Caco-2 (cell line): Measurements from ENCODE around the gene NCOR1. TPM values are rescaled to one million over a fixed set of nuclear protein-coding genes. Genes with fewer than 3 reads are reported as not detected.

Source experiments
- BruUV-seq: library from RNA; stranded (reverse); fragments of 400-500 nt; replicated peaks from 2 replicates; lab custom pipeline; 2021; lab: Mats Ljungman, UMichigan
- CTCF ChIA-PET: fragments of 300-600 bp; sonication (Branson Sonifier 250); formaldehyde crosslinking; loops from one replicate; lab custom pipeline; 2022; ENCODE audit warnings: antibody characterized with exemption; lab: Charles Lee
- POLR2A ChIA-PET: fragments of 300-600 bp; sonication (Branson Sonifier 250); formaldehyde crosslinking; loops from one replicate; lab custom pipeline; 2022; ENCODE audit warnings: antibody characterized with exemption; lab: Charles Lee
- DNase-seq, 2 experiments: peaks; one replicate each; pipeline versions ENCODE4 v3.0.0 to v3.0.0-alpha.2; 2020 to 2022
- H3K27me3 ChIP-seq: replicated peaks from 2 replicates; pipeline ENCODE4 v1.6.0; 2011; ENCODE audit warnings: low read length; ENCODE audit not compliant: control insufficient read depth, insufficient read depth
- H3K36me3 ChIP-seq: 2 replicates; pipeline ENCODE4 v1.5.1; 2011; ENCODE audit warnings: low read length; ENCODE audit not compliant: control insufficient read depth, insufficient read depth
- H3K4me1 ChIP-seq: fragments of 250-450 bp; sonication (Bioruptor Pico); 2 replicates; pipeline ENCODE4 v1.5.1; 2020; ENCODE audit warnings: mild to moderate bottlenecking
- H3K4me3 ChIP-seq: 2 replicates; pipeline ENCODE4 v1.5.1; 2011; ENCODE audit warnings: low read depth, mild to moderate bottlenecking, control low read depth, low read length
- H3K9me3 ChIP-seq: fragments of 250-450 bp; sonication (Bioruptor Pico); 2 replicates; pipeline ENCODE4 v1.5.1; 2020; ENCODE audit warnings: mild to moderate bottlenecking, moderate library complexity
- H3K27ac Mint-ChIP-seq: one replicate; pipeline ENCODE4 v1.8.0; 2022; ENCODE audit warnings: mixed read lengths; ENCODE audit not compliant: unreplicated experiment
- H3K27me3 Mint-ChIP-seq: one replicate; pipeline ENCODE4 v1.8.0; 2022; ENCODE audit warnings: mixed read lengths; ENCODE audit not compliant: insufficient read depth, unreplicated experiment
- H3K36me3 Mint-ChIP-seq: one replicate; pipeline ENCODE4 v1.8.0; 2022; ENCODE audit warnings: mild to moderate bottlenecking, mixed read lengths; ENCODE audit not compliant: insufficient read depth, unreplicated experiment
- H3K4me1 Mint-ChIP-seq: one replicate; pipeline ENCODE4 v1.8.0; 2022; ENCODE audit warnings: low read depth, mixed read lengths; ENCODE audit not compliant: unreplicated experiment
- H3K4me3 Mint-ChIP-seq: one replicate; pipeline ENCODE4 v1.8.0; 2022; ENCODE audit warnings: mild to moderate bottlenecking, moderate library complexity, mixed read lengths; ENCODE audit not compliant: unreplicated experiment
- H3K9me3 Mint-ChIP-seq: one replicate; pipeline ENCODE4 v1.8.0; 2022; ENCODE audit warnings: mixed read lengths; ENCODE audit not compliant: unreplicated experiment
- CTCF ChIP-seq, 2 experiments: fragments of 200-600 bp in 1 of 2; IDR thresholded peaks; 1 replicate in 1 of 2; 2 replicates in 1 of 2; pipeline versions ENCODE4 v1.5.1 to v1.8.0; 2011 to 2022; ENCODE audit warnings: antibody characterized with exemption in 1 of 2, control low read depth in 1 of 2, inconsistent platforms in 1 of 2, low read depth in 1 of 2, low read length in 1 of 2, mild to moderate bottlenecking in 1 of 2, moderate library complexity in 1 of 2; ENCODE audit not compliant: insufficient read depth in 1 of 2, severe bottlenecking in 1 of 2, unreplicated experiment in 1 of 2
- intact Hi-C: fragments of 100-400 bp; cut with micrococcal nuclease; formaldehyde crosslinking; loops from one replicate; pipeline ENCODE4 v1.10.0; 2022; ENCODE audit not compliant: unreplicated experiment
- total RNA-seq: library from RNA; stranded (reverse); gene quantifications from 2 replicates; pipeline ENCODE4 v1.2.3, GENCODE V29; 2022

The NCOR1 gene
- total RNA-seq, 1 experiment from 2014 or later, result 90.8 TPM

DNA sequence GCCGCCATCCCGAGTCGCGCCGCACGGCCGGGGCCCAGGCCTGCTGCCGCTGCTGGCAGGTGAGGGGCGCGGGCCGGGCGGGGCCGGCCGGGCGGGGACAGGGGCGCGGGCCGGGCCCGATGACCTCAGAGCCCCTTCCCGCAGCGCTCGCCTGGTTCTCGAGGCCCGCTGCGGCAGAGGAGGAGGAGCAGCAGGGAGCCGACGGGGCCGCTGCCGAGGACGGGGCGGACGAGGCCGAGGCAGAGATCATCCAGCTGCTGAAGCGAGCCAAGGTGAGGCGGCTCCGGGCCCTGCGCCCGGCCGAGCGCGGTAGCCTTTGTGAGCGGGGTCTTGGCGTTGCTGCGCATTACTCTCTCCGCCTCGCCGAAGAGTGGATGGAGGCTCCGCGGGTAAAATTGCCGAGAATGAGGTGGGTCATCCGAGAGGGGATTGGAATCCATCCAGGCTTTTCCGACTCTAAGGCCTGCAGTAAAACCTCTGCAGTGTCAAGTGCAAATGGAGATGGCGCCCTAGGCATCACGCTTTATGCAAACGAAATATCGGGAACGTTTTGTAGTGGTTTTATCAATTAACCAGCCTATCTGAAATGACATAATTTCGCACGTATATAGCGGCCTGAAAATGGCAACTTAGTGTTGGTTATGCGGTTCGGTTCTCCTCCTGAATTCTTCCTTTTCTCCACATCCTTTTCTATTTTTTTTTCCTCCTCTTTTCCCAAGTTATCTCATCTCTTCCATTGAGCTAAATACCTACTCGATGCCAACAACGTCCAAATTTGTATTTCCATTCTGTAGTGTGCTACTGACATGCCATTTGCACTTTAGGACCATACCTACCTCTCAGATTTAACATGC lies 215.1 kb downstream of the NCOR1 start:
- Mint-ChIP-seq H3K9me3 (no peaks in the 10 kb centered on the region), H3K27me3 (no peaks in the 10 kb centered on the region), H3K4me1 (peaks cover 15% of the 10 kb centered on the region), H3K4me3 (peak overlapping the region; percentile 82), H3K36me3 (peaks cover 55% of the 10 kb centered on the region), H3K27ac (peak overlapping the region; percentile 69)
- H3K4me3 ChIP-seq, result peak overlapping the region; percentile 69
- H3K9me3 ChIP-seq, result no peaks in the 10 kb centered on the region
- no peaks in the 10 kb centered on the region; the same call in 1 of the 2 replicates for H3K36me3 ChIP-seq
- no peak for DNase-seq
- TF ChIP-seq CTCF (IDR thresholded peaks at IDR 0.05; ENCODE audit: insufficient read depth in 1 of 2, low read depth in 1 of 2, low read length in 1 of 2, severe bottlenecking in 1 of 2, unreplicated experiment in 1 of 2), result no peak
- BruUV-seq, result no TSS peak
- ChIA-PET POLR2A (no interaction called here), CTCF (interaction anchor here (0.8 to 3.2 kb wide), 4 partner anchors 30 to 380 kb away, joined by 3 to 19 read pairs (median 4); partner anchors contain the start of genes ADORA2B and UBB)
- H3K4me1 ChIP-seq, result no peaks in the 10 kb centered on the region
- intact Hi-C loops, result no loop called here
- H3K27me3 ChIP-seq, result no peaks in the 10 kb centered on the region

- Mint-ChIP-seq H3K4me3 (peak within 1 kb of the TSS; percentile 82), H3K27me3 (no peaks in the 10 kb centered on the region), H3K9me3 (no peaks in the 10 kb centered on the region), H3K4me1 (peaks cover 15% of the 10 kb centered on the region), H3K36me3 (peaks cover 53% of the 10 kb centered on the region), H3K27ac (peak within 1 kb of the TSS; percentile 69)
- DNase-seq, result peak; percentile 94
- H3K4me1 ChIP-seq, result no peaks in the 10 kb centered on the region
- CTCF ChIA-PET, result interaction anchor here (0.7 to 3.2 kb wide), 7 partner anchors 29 to 767 kb away, joined by 3 to 19 read pairs (median 3); partner anchors contain the start of genes ADORA2B, NCOR1 and UBB
- no peak for TF ChIP-seq CTCF (IDR thresholded peaks at IDR 0.05; ENCODE audit: insufficient read depth in 1 of 2, low read depth in 1 of 2, low read length in 1 of 2, severe bottlenecking in 1 of 2, unreplicated experiment in 1 of 2)
- POLR2A ChIA-PET, result interaction anchor here (0.9 kb wide), 1 partner anchor 54 kb away, joined by 5 read pairs; the partner anchor contains the start of gene ADORA2B
- peak within 1 kb of the TSS; percentile 69 for H3K4me3 ChIP-seq
- no peaks in the 10 kb centered on the region; the same call in 1 of the 2 replicates for H3K36me3 ChIP-seq
- no peaks in the 10 kb centered on the region for H3K27me3 ChIP-seq
- no peaks in the 10 kb centered on the region for H3K9me3 ChIP-seq
- no TSS peak for BruUV-seq
- intact Hi-C loops, result no loop called here
Observed at GRCh38 chr17:15999141-15999973, 216.0 kb downstream of the NCOR1 start, which contains the start of the genes TTC19 and ZSWIM7. TTC19 (plus strand) TSS chr17:15999824; CDS start chr17:15999849, 25 bp downstream. ZSWIM7 (minus strand) TSS chr17:15999704; CDS start chr17:15999594, 110 bp downstream.
